HEK293 (cell line): Measurements from ENCODE around the gene MYOZ3.

ENCODE experiments used
- CTCF ChIP-seq: fragments of 450-650 bp; formaldehyde crosslinking; IDR thresholded peaks from 2 replicates; pipeline ENCODE4 v1.5.1; 2016; ENCODE audit warnings: missing biosample characterization, missing genetic modification characterization
- KLF16 ChIP-seq: fragments of 450-650 bp; formaldehyde crosslinking; IDR thresholded peaks from 2 replicates; pipeline ENCODE4 v1.5.1; 2017; ENCODE audit warnings: missing biosample characterization, missing genetic modification characterization
- MZF1 ChIP-seq: fragments of 450-650 bp; formaldehyde crosslinking; IDR thresholded peaks from 2 replicates; pipeline ENCODE4 v1.5.1; 2017; ENCODE audit warnings: missing biosample characterization, missing genetic modification characterization, borderline replicate concordance
- TRIM28 ChIP-seq: IDR thresholded peaks from 2 replicates; pipeline ENCODE4 v1.6.1; 2011; ENCODE audit warnings: low read length, control low read depth, borderline replicate concordance
- YY1 ChIP-seq: fragments of 450-650 bp; formaldehyde crosslinking; IDR thresholded peaks from 2 replicates; pipeline ENCODE4 v1.5.1; 2018; ENCODE audit warnings: missing biosample characterization, missing genetic modification characterization
- ZNF274 ChIP-seq, 2 experiments: fragments of 200-500 bp in 1 of 2; fragments of 450-650 bp in 1 of 2; sonication (Bioruptor generic) in 1 of 2; formaldehyde crosslinking in 1 of 2; IDR thresholded peaks; 2 replicates each; pipeline versions ENCODE4 v1.5.1 to v1.6.1; 2014 to 2016; ENCODE audit warnings: borderline replicate concordance in 1 of 2, inconsistent platforms in 1 of 2, low read length in 1 of 2, missing biosample characterization in 1 of 2, missing genetic modification characterization in 1 of 2
- ZNF311 ChIP-seq: fragments of 450-650 bp; formaldehyde crosslinking; IDR thresholded peaks from 2 replicates; pipeline ENCODE4 v1.5.1; 2017; ENCODE audit warnings: missing biosample characterization, missing genetic modification characterization, borderline replicate concordance
- ZNF610 ChIP-seq: fragments of 450-650 bp; formaldehyde crosslinking; IDR thresholded peaks from 2 replicates; pipeline ENCODE4 v1.5.1; 2016; ENCODE audit warnings: missing biosample characterization, missing genetic modification characterization, borderline replicate concordance
- TF ChIP-seq, protein P1 (sequence below): fragments of 450-650 bp; formaldehyde crosslinking; IDR thresholded peaks from 2 replicates; pipeline ENCODE4 v1.5.1; 2016; ENCODE audit warnings: missing biosample characterization, missing genetic modification characterization

GRCh38 chr5:150623878-150624216 lies 37.2 kb upstream of the MYOZ3 start:
- TF ChIP-seq ZNF610 (tag by site-specific recombination), result no peak
- TF ChIP-seq TRIM28, result no peak
- TF ChIP-seq, protein P1, sequence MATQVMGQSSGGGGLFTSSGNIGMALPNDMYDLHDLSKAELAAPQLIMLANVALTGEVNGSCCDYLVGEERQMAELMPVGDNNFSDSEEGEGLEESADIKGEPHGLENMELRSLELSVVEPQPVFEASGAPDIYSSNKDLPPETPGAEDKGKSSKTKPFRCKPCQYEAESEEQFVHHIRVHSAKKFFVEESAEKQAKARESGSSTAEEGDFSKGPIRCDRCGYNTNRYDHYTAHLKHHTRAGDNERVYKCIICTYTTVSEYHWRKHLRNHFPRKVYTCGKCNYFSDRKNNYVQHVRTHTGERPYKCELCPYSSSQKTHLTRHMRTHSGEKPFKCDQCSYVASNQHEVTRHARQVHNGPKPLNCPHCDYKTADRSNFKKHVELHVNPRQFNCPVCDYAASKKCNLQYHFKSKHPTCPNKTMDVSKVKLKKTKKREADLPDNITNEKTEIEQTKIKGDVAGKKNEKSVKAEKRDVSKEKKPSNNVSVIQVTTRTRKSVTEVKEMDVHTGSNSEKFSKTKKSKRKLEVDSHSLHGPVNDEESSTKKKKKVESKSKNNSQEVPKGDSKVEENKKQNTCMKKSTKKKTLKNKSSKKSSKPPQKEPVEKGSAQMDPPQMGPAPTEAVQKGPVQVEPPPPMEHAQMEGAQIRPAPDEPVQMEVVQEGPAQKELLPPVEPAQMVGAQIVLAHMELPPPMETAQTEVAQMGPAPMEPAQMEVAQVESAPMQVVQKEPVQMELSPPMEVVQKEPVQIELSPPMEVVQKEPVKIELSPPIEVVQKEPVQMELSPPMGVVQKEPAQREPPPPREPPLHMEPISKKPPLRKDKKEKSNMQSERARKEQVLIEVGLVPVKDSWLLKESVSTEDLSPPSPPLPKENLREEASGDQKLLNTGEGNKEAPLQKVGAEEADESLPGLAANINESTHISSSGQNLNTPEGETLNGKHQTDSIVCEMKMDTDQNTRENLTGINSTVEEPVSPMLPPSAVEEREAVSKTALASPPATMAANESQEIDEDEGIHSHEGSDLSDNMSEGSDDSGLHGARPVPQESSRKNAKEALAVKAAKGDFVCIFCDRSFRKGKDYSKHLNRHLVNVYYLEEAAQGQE, result no peak
- TF ChIP-seq CTCF (tag by site-specific recombination), result no peak
- TF ChIP-seq YY1 (tag by site-specific recombination), result no peak
- no peak for TF ChIP-seq KLF16 (tag by site-specific recombination)
- no peak for TF ChIP-seq MZF1 (tag by site-specific recombination)
- no peak for TF ChIP-seq ZNF274 (IDR thresholded peaks at IDR 0.05; ENCODE audit: low read length)
- no peak for TF ChIP-seq ZNF274 (tag by site-specific recombination; IDR thresholded peaks at IDR 0.05; ENCODE audit: borderline replicate concordance)
- no peak for TF ChIP-seq ZNF311
